Gastroesophageal sphincter (tissue), 4 donors: ENCODE measurements around the gene COPZ1. TPM values are rescaled to one million over a fixed set of nuclear protein-coding genes. Genes with fewer than 3 reads are reported as not detected.

Experiments used
- ATAC-seq: fragments of 150-250 bp; one replicate; pipeline ENCODE4 v1.9.1; 2016; ENCODE audit warnings: mild to moderate bottlenecking, moderate library complexity
- H3K27ac ChIP-seq, 4 donors: fragments of 200-600 bp; sonication (generic) in 3 of 4; 1 replicate in 3 of 4; 2 replicates in 1 of 4; pipeline ENCODE4 v1.5.1; 2016 to 2019
- H3K27me3 ChIP-seq: fragments of 200-600 bp; sonication (generic); one replicate; pipeline ENCODE4 v1.5.1; 2019
- H3K36me3 ChIP-seq, 2 donors: fragments of 200-600 bp; sonication (generic); one replicate each; pipeline ENCODE4 v1.5.1; 2019; ENCODE audit warnings: control low read depth in 1 of 2
- H3K4me1 ChIP-seq, 3 donors: fragments of 200-600 bp; sonication (generic); 1 replicate in 2 of 3; 2 replicates in 1 of 3; pipeline ENCODE4 v1.5.1; 2016 to 2019; ENCODE audit warnings: control low read depth in 2 of 3
- H3K4me3 ChIP-seq, 2 donors: fragments of 200-600 bp; sonication (generic); one replicate each; pipeline ENCODE4 v1.5.1; 2019; ENCODE audit warnings: mild to moderate bottlenecking in 1 of 2, moderate library complexity in 1 of 2
- H3K9me3 ChIP-seq, 3 donors: fragments of 200-600 bp; sonication (generic); one replicate each; pipeline ENCODE4 v1.5.1; 2017 to 2019; ENCODE audit warnings: control low read depth in 2 of 3
- CTCF ChIP-seq, 4 experiments: fragments of 200-600 bp in 2 of 4; fragments of 450-650 bp in 2 of 4; sonication (generic) in 1 of 4; IDR thresholded peaks; one replicate each; pipeline ENCODE4 v1.5.1; 2017 to 2019; ENCODE audit warnings: antibody characterized with exemption in 4 of 4, mild to moderate bottlenecking in 2 of 4, moderate library complexity in 2 of 4
- EP300 ChIP-seq: sonication (generic); formaldehyde crosslinking; IDR thresholded peaks from one replicate; pipeline ENCODE4 v1.6.1; 2017; ENCODE audit warnings: antibody characterized with exemption, mild to moderate bottlenecking
- POLR2A ChIP-seq, 2 donors: fragments of 450-650 bp; IDR thresholded peaks; one replicate each; pipeline ENCODE4 v1.6.1; 2017; ENCODE audit warnings: antibody characterized with exemption in 2 of 2, mild to moderate bottlenecking in 2 of 2, moderate library complexity in 1 of 2
- POLR2AphosphoS5 ChIP-seq: sonication (generic); formaldehyde crosslinking; IDR thresholded peaks from one replicate; pipeline ENCODE4 v1.6.1; 2017; ENCODE audit warnings: antibody characterized with exemption
- WGBS, 2 donors: methylation state at CpG; one replicate each; pipeline ENCODE4 v1.1.5; 2018; ENCODE audit warnings: low coverage in 1 of 2; 5-methylcytosine and 5-hydroxymethylcytosine counted together
- total RNA-seq, 4 donors: library from RNA; depleted of rRNA; stranded (reverse); fragments of >200 nt; gene quantifications; one replicate each; pipeline ENCODE4 v1.1.0, GENCODE V29; 2016

COPZ1 gene
- total RNA-seq, 4 donors from 2014 or later = 47.0 to 138 (median 57.5) TPM

DNA sequence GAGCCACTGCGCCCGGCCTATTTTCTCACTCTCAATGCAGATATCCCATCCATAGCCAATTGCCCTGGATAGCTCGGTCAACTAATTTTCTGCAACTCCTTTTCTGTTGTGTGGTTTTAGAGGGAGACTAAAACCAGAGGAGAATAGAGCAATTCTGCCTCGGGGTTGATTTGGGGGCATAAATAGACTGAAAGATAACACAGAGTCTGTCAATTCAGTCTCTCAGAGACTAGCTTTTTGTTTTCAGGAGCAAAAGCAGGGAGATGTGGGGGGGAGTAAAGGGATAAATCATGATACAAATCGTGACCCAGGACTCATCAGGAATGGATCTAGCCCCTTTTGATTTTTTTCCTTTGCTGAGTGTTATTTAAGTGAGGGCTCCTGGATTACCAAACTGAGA is 6.5 kb downstream of the COPZ1 start:
- H3K9me3 ChIP-seq = no peaks in the 10 kb centered on the region
- WGBS, 2 donors = 49 to 80% methylated on average over 1 to 5 of the region's 5 CpGs
- no peaks in the 10 kb centered on the region for H3K27me3 ChIP-seq
- H3K27ac ChIP-seq = no peak overlapping the region
- no peak overlapping the region for H3K4me3 ChIP-seq
- no peak for ATAC-seq
- TF ChIP-seq CTCF (IDR thresholded peaks at IDR 0.05) (no peak), POLR2A (IDR thresholded peaks at IDR 0.05) (no peak), EP300 (no peak)
- peaks cover 0 to 98% (median 20%) of the 10 kb centered on the region in 3 donors for H3K4me1 ChIP-seq
- peaks cover 0 to 14% of the 10 kb centered on the region in 2 donors for H3K36me3 ChIP-seq

DNA sequence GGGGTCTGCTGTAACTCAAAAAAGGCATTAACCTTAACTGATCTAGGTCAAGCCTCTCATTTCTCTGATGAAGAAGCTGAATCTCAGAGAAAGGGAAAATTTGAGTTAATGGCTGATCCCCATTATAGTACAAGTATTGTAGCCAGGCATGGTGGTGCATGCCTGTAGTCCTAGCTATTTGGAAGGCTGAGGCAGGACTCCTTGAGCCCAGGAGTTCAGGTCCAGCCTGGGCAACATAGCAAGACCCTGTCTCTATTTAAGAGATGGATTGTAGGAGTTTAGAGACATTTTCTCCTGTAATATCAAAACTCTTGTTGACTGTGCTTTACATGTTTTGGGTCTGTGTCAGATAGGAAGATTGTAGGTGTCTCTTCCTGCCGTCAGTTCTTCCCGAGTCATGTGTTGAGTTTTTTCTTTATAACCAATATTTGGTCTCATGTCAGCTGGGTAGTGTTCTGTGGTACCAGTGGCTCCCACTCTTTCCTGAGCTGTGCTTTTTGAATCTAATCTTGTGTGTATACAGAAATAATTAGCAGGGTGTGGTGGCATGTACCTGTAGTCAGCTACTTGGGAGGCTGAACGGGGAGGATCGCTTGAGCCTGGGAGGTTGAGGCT is 8.6 kb downstream of the COPZ1 start:
- Histone ChIP-seq H3K4me3 (no peak overlapping the region), H3K9me3 (no peaks in the 10 kb centered on the region), H3K4me1 (peaks cover 3 to 98% (median 20%) of the 10 kb centered on the region in 3 donors), H3K27me3 (no peaks in the 10 kb centered on the region), H3K27ac (no peak overlapping the region), H3K36me3 (peaks cover 0 to 14% of the 10 kb centered on the region in 2 donors)
- TF ChIP-seq POLR2AphosphoS5 (no peak), POLR2A (IDR thresholded peaks at IDR 0.05) (no peak), CTCF (IDR thresholded peaks at IDR 0.05) (no peak), EP300 (no peak)
- ATAC-seq = no peak
- WGBS, 2 donors = 80 to 94% methylated on average over 1 to 4 of the region's 4 CpGs

DNA sequence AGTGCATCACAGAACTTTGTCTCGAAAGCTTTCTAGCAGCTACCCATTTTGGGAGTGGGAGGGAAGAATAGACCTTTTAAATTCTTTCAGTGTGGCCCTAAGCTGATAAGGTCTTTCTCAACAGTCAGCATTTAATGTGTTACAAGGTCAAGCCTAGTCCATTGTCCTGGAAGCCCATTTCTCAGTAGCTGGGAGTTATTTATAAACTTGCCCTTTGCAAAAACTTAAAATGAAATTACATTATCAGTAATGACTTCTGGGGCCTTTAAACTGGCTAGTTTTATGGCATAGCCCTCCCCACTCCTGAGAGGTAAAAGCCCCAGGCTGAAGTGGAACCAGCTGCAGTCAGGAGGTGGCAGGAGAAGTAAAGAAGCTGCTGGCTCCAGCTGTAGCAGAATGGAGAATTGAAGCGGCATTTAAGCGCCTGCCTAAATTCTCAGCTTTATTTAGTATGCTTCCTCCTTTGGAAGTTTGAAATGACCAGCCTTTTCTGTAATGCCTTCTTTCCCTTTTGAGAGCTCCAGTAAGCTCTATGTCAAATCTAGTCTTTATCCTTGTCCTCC is 12.4 kb downstream of the COPZ1 start:
- peak; percentile 44 for ATAC-seq
- Histone ChIP-seq H3K36me3 (peaks cover 0 to 21% of the 10 kb centered on the region in 2 donors), H3K27me3 (no peaks in the 10 kb centered on the region), H3K4me1 (peaks cover 8 to 94% (median 22%) of the 10 kb centered on the region in 3 donors), H3K4me3 (no peak overlapping the region), H3K27ac (peak overlapping the region in 3 of 4 donors; percentile 56 to 74 (median 71)), H3K9me3 (no peaks in the 10 kb centered on the region)
- WGBS, 2 donors = 11 to 18% methylated on average over 3 of the region's 3 CpGs
- TF ChIP-seq CTCF (IDR thresholded peaks at IDR 0.05) (peak in 2 of 4 experiments; percentile 15 to 51), EP300 (no peak), POLR2A (IDR thresholded peaks at IDR 0.05) (no peak), POLR2AphosphoS5 (no peak)

DNA sequence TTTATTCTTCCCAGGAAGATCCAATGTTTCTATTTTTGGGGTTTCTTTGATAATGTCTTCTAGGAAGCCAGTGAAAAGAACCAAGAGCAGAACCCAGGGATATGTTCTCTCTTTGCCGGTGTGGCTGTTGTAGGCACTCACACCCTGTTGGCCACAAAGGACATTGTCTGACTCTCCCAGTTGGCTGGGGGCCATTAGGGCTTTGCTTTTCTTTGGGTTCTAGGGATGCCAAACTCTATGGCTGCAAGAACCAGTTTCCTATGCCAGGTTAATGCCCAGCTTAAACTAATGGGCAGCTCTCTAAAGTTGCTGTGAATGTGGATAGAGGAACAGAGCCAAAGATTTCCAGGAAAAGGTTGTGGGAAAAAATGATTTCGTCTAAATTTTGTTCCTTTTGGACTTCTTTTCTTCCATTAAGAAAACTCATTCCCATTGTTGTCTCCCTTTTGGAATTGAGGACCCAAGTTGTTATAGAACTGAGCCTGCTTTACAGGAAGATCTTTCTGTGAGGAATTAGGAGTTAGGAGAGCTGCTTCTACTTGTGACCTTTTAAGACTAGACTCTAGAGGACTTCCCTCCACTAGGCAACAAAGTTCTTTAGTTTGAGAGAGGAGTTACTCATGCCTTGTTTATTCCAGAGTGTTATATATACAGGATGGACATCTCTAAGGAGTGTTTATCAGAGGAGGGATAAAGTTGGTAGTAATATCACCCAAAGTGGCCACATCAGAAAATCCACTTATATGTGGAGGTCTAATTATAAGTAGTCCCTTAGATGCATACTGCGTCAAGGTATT is 13.1 kb downstream of the COPZ1 start:
- TF ChIP-seq CTCF (IDR thresholded peaks at IDR 0.05) (peak in 1 of 4 experiments; percentile 12), POLR2AphosphoS5 (no peak)
- peak; percentile 13 for ATAC-seq
- Histone ChIP-seq H3K27me3 (no peaks in the 10 kb centered on the region), H3K4me3 (no peak overlapping the region), H3K9me3 (no peaks in the 10 kb centered on the region), H3K36me3 (peaks cover 0 to 27% of the 10 kb centered on the region in 2 donors), H3K27ac (peak overlapping the region in 3 of 4 donors; percentile 56 to 74 (median 71)), H3K4me1 (peaks cover 8 to 87% (median 22%) of the 10 kb centered on the region in 3 donors)
- WGBS, 2 donors = 28 to 33% methylated on average over 3 of the region's 3 CpGs
